Measurements from ENCODE around the gene HIVEP3.
"Not testable (repeated sequence)": the region's sequence is repeated elsewhere in the genome, so short reads cannot be mapped to it uniquely, and the experiment has no call there.

Gene HIVEP3

GRCh38 chr1:41559331-41559730 lies 359.4 kb downstream of the HIVEP3 start:
- no peak for DNase-seq (ENCODE audit: low read depth)
- TF ChIP-seq CTCF (IDR thresholded peaks at IDR 0.05; ENCODE audit: insufficient read depth, low read depth, low read length, missing control alignments), result no peak
- H3K4me3 ChIP-seq (ENCODE audit: low read depth, low read length), result no peak overlapping the region

- TF ChIP-seq CTCF (IDR thresholded peaks at IDR 0.05; ENCODE audit: insufficient read depth, low read depth, low read length, missing control alignments), result no peak
- no peak for DNase-seq (ENCODE audit: low read depth)
- H3K4me3 ChIP-seq (ENCODE audit: low read depth, low read length), result no peak overlapping the region
Measured at GRCh38 chr1:41558761-41559171, 360.0 kb downstream of the HIVEP3 start.

GRCh38 chr1:41557751-41558455 lies 360.8 kb downstream of the HIVEP3 start:
- no peak for TF ChIP-seq CTCF (IDR thresholded peaks at IDR 0.05; ENCODE audit: insufficient read depth, low read depth, low read length, missing control alignments)
- H3K4me3 ChIP-seq (ENCODE audit: low read depth, low read length), result no peak overlapping the region
- no peak for DNase-seq (ENCODE audit: low read depth)

- not testable (repeated sequence) for DNase-seq (ENCODE audit: low read depth); H3K4me3 ChIP-seq (ENCODE audit: low read depth, low read length)
Measured at GRCh38 chr1:41554746-41555145, 364.0 kb downstream of the HIVEP3 start.

- DNase-seq (ENCODE audit: low read depth), result no peak
- no peak overlapping the region for H3K4me3 ChIP-seq (ENCODE audit: low read depth, low read length)
- TF ChIP-seq CTCF (IDR thresholded peaks at IDR 0.05; ENCODE audit: insufficient read depth, low read depth, low read length, missing control alignments), result no peak
Measured at GRCh38 chr1:41547781-41548560, 370.8 kb downstream of the HIVEP3 start.

- no peak for TF ChIP-seq CTCF (IDR thresholded peaks at IDR 0.05; ENCODE audit: insufficient read depth, low read depth, low read length, missing control alignments)
- DNase-seq (ENCODE audit: low read depth), result no peak
- H3K4me3 ChIP-seq (ENCODE audit: low read depth, low read length), result no peak overlapping the region
Measured at GRCh38 chr1:41547336-41547735, 371.4 kb downstream of the HIVEP3 start.

- no peak for DNase-seq (ENCODE audit: low read depth)
- no peak for TF ChIP-seq CTCF (IDR thresholded peaks at IDR 0.05; ENCODE audit: insufficient read depth, low read depth, low read length, missing control alignments)
- H3K4me3 ChIP-seq (ENCODE audit: low read depth, low read length), result no peak overlapping the region
Measured at GRCh38 chr1:41546833-41547135, 371.9 kb downstream of the HIVEP3 start.

All from GM12865 (cell line).